GM12878 (cell line): ENCODE measurements around the gene AMH.

ENCODE experiments used
- ATF2 ChIP-seq: IDR thresholded peaks from 2 replicates; pipeline ENCODE4 v1.6.1; 2012; ENCODE audit warnings: low read length, inconsistent platforms
- CTCF ChIP-seq, 3 experiments: IDR thresholded peaks in 2 of 3; conservative IDR thresholded peaks in 1 of 3; 2 replicates each; pipeline ENCODE4 v1.5.1; 2011; ENCODE audit warnings: low read depth in 3 of 3, low read length in 3 of 3, mild to moderate bottlenecking in 3 of 3, control low read depth in 2 of 3, moderate library complexity in 2 of 3, inconsistent platforms in 1 of 3, mixed read lengths in 1 of 3; ENCODE audit not compliant: control insufficient read depth in 2 of 3, insufficient read depth in 1 of 3; ENCODE audit errors: extremely low read depth in 1 of 3
- EP300 ChIP-seq, 2 experiments: fragments of 150-350 bp in 1 of 2; IDR thresholded peaks; 2 replicates each; pipeline ENCODE4 v1.6.1; 2011 to 2012; ENCODE audit warnings: low read depth in 2 of 2, low read length in 2 of 2, borderline replicate concordance in 1 of 2, improper control_type of control experiment in 1 of 2, inconsistent platforms in 1 of 2; ENCODE audit not compliant: control insufficient read depth in 1 of 2
- JUND ChIP-seq: IDR thresholded peaks from 2 replicates; pipeline ENCODE4 v1.6.1; 2012; ENCODE audit warnings: low read depth, mild to moderate bottlenecking, low read length, improper control_type of control experiment, moderate library complexity
- MTA2 ChIP-seq: fragments of 450-650 bp; IDR thresholded peaks from 2 replicates; pipeline ENCODE4 v1.6.1; 2016; ENCODE audit warnings: low read depth, mild to moderate bottlenecking, moderate library complexity
- NRF1 ChIP-seq: conservative IDR thresholded peaks from 2 replicates; pipeline ENCODE4 v1.6.1; 2011; ENCODE audit warnings: mild to moderate bottlenecking, low read depth, low read length, improper control_type of control experiment
- RAD21 ChIP-seq: IDR thresholded peaks from 2 replicates; pipeline ENCODE4 v1.6.1; 2011; ENCODE audit warnings: mild to moderate bottlenecking, low read depth, low read length, moderate library complexity; ENCODE audit not compliant: insufficient read depth
- ZNF274 ChIP-seq: IDR thresholded peaks from one replicate; pipeline ENCODE4 v1.8.0; 2011; ENCODE audit not compliant: insufficient read length, insufficient read depth
- ZSCAN29 ChIP-seq: fragments of 450-650 bp; IDR thresholded peaks from 2 replicates; pipeline ENCODE4 v1.6.1; 2017; ENCODE audit warnings: mild to moderate bottlenecking, moderate library complexity

- TF ChIP-seq CTCF (IDR thresholded peaks at IDR 0.05 in 2 of 3, conservative IDR thresholded peaks at IDR 0.05 in 1 of 3; ENCODE audit: control insufficient read depth in 2 of 3, extremely low read depth in 1 of 3, insufficient read depth in 1 of 3, low read depth in 3 of 3, low read length in 3 of 3) (peak in 1 of 3 experiments; percentile 2; a peak in 1 of 6 replicates), JUND (no peak), MTA2 (peak; percentile 33; the same call in 1 of the 2 replicates), EP300 (IDR thresholded peaks at IDR 0.05; ENCODE audit: borderline replicate concordance in 1 of 2, control insufficient read depth in 1 of 2, low read depth in 2 of 2, low read length in 2 of 2) (no peak), NRF1 (no peak), ZNF274 (no peak), ATF2 (no peak), RAD21 (no peak), ZSCAN29 (no peak)
These were observed 33.1 kb downstream of the AMH start, which contains the start of gene PEAK3 for GRCh38 chr19:2282062-2282861.
